Breast epithelium (tissue), 4 donors: Measurements from ENCODE around the gene C1R. TPM values are rescaled to one million over a fixed set of nuclear protein-coding genes. Genes with fewer than 3 reads are reported as not detected.

Source experiments
- DNase-seq, 2 donors: peaks; one replicate each; pipeline ENCODE4 v3.0.0-alpha.2; 2019; ENCODE audit warnings: low spot score in 2 of 2
- H3K27ac ChIP-seq, 2 donors: fragments of 200-600 bp; sonication (generic) in 1 of 2; one replicate each; pipeline ENCODE4 v1.5.1; 2016 to 2019; ENCODE audit warnings: mild to moderate bottlenecking in 1 of 2
- H3K27me3 ChIP-seq, 2 donors: fragments of 200-600 bp; sonication (generic) in 1 of 2; one replicate each; pipeline versions ENCODE4 v1.5.1 to v1.6.0; 2017 to 2019; ENCODE audit warnings: control low read depth in 1 of 2, mild to moderate bottlenecking in 1 of 2
- H3K36me3 ChIP-seq: fragments of 200-600 bp; one replicate; pipeline ENCODE4 v1.5.1; 2019
- H3K4me1 ChIP-seq, 2 donors: fragments of 200-600 bp; sonication (generic); one replicate each; pipeline ENCODE4 v1.5.1; 2016 to 2019; ENCODE audit warnings: control low read depth in 1 of 2
- H3K4me3 ChIP-seq, 3 donors: fragments of 200-600 bp; sonication (generic); 1 replicate in 2 of 3; 2 replicates in 1 of 3; pipeline ENCODE4 v1.5.1; 2016 to 2019; ENCODE audit warnings: mild to moderate bottlenecking in 3 of 3, moderate library complexity in 2 of 3
- H3K9me3 ChIP-seq, 2 donors: fragments of 200-600 bp; sonication (generic) in 1 of 2; one replicate each; pipeline ENCODE4 v1.5.1; 2016 to 2019; ENCODE audit warnings: control low read depth in 1 of 2
- POLR2A ChIP-seq: fragments of 450-650 bp; IDR thresholded peaks from one replicate; pipeline ENCODE4 v1.6.1; 2016; ENCODE audit warnings: antibody characterized with exemption, mild to moderate bottlenecking, moderate library complexity
- POLR2AphosphoS5 ChIP-seq, 3 donors: sonication (generic); formaldehyde crosslinking; IDR thresholded peaks; one replicate each; pipeline ENCODE4 v1.6.1; 2017; ENCODE audit warnings: antibody characterized with exemption in 3 of 3
- intact Hi-C: fragments of 100-400 bp; cut with DNase I; formaldehyde crosslinking; loops from one replicate; pipeline ENCODE4 v1.15.1; 2023; ENCODE audit warnings: low total_unique reads
- total RNA-seq, 3 donors: library from RNA; depleted of rRNA; stranded (reverse); fragments of >200 nt; gene quantifications; one replicate each; pipeline ENCODE4 v1.1.0, GENCODE V29; 2016
- TF ChIP-seq, protein P1 (sequence below), 3 donors: fragments of 450-650 bp; IDR thresholded peaks; one replicate each; pipeline ENCODE4 v1.5.1; 2016 to 2017; ENCODE audit warnings: antibody characterized with exemption in 3 of 3, mild to moderate bottlenecking in 3 of 3, moderate library complexity in 3 of 3

C1R gene
- total RNA-seq, 3 donors from 2014 or later, result 302 to 773 (median 582) TPM

DNA sequence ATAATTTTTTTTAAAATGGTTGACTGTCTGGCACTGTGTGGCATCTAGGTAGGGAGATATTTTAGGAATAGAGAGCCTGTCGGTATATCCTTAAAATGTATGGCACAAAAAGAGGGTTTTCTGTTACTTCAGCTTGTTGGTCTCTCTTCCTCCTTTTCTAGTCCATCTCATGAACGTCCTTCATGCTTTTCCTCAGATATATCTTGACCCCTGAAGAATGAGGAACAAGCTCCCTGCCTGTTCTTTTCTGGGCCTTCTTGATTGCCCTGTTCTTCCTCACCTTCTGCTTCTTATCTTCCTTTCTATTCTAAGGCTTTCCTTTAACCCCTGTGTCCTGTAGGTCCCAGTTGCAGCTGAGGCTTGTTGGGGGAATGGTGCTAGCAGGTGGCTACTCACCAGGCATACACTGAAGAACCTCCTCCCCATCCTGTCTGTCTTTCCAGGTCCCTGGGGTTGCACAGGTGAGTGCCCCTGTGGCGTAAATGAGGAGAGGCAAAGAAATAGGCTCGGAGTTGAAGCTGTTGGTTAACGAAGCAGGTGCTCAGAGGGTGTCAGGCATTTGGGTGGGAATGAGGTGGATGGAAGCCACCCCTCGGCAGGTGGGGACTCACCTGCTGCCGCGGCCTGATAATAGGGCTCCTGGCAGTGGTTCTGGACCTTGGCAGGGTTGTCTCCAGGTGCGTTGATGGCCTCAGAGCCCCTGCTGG, 7.2 kb upstream of the C1R start:
- H3K27ac ChIP-seq, result no peak overlapping the region
- no peaks in the 10 kb centered on the region for H3K9me3 ChIP-seq
- H3K4me3 ChIP-seq, result no peak overlapping the region
- H3K4me1 ChIP-seq, result no peaks in the 10 kb centered on the region
- TF ChIP-seq, protein P1, sequence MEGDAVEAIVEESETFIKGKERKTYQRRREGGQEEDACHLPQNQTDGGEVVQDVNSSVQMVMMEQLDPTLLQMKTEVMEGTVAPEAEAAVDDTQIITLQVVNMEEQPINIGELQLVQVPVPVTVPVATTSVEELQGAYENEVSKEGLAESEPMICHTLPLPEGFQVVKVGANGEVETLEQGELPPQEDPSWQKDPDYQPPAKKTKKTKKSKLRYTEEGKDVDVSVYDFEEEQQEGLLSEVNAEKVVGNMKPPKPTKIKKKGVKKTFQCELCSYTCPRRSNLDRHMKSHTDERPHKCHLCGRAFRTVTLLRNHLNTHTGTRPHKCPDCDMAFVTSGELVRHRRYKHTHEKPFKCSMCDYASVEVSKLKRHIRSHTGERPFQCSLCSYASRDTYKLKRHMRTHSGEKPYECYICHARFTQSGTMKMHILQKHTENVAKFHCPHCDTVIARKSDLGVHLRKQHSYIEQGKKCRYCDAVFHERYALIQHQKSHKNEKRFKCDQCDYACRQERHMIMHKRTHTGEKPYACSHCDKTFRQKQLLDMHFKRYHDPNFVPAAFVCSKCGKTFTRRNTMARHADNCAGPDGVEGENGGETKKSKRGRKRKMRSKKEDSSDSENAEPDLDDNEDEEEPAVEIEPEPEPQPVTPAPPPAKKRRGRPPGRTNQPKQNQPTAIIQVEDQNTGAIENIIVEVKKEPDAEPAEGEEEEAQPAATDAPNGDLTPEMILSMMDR (IDR thresholded peaks at IDR 0.05), result no peak
- TF ChIP-seq POLR2A, result no peak
- TF ChIP-seq POLR2AphosphoS5 (IDR thresholded peaks at IDR 0.05), result no peak
- H3K36me3 ChIP-seq, result no peaks in the 10 kb centered on the region
- H3K27me3 ChIP-seq, result no peaks in the 10 kb centered on the region
- intact Hi-C loops, result no loop called here
- DNase-seq, result no peak

DNA sequence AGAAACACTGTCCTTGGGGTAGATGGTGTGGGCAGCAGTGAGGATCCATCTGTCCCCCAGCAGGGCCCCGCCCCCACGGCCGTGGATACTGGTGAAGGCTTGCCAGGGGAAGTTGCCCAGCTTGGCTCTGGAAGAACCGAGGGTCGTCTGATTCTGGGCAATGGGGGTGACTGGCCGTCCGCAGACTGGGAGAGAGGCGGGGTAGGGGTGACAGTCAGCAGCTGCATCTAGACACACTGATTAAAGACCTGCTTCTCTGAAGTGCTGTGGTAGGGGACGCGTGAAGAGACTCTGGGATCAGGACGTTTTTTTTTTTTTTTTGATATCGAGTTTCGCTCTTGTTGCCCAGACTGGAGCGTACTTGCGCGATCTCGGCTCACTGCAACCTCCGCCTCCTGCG, 4.7 kb upstream of the C1R start:
- no peaks in the 10 kb centered on the region for H3K9me3 ChIP-seq
- DNase-seq, result no peak
- H3K4me1 ChIP-seq, result peaks cover 0 to 8% of the 10 kb centered on the region in 2 donors
- TF ChIP-seq POLR2AphosphoS5 (IDR thresholded peaks at IDR 0.05) (no peak), POLR2A (no peak)
- TF ChIP-seq, protein P1 (IDR thresholded peaks at IDR 0.05), result no peak
- no peak overlapping the region for H3K4me3 ChIP-seq
- intact Hi-C loops, result no loop called here
- peak overlapping the region in 1 of 2 donors; percentile 13 for H3K27ac ChIP-seq
- H3K27me3 ChIP-seq, result no peaks in the 10 kb centered on the region
- H3K36me3 ChIP-seq, result no peaks in the 10 kb centered on the region

DNA sequence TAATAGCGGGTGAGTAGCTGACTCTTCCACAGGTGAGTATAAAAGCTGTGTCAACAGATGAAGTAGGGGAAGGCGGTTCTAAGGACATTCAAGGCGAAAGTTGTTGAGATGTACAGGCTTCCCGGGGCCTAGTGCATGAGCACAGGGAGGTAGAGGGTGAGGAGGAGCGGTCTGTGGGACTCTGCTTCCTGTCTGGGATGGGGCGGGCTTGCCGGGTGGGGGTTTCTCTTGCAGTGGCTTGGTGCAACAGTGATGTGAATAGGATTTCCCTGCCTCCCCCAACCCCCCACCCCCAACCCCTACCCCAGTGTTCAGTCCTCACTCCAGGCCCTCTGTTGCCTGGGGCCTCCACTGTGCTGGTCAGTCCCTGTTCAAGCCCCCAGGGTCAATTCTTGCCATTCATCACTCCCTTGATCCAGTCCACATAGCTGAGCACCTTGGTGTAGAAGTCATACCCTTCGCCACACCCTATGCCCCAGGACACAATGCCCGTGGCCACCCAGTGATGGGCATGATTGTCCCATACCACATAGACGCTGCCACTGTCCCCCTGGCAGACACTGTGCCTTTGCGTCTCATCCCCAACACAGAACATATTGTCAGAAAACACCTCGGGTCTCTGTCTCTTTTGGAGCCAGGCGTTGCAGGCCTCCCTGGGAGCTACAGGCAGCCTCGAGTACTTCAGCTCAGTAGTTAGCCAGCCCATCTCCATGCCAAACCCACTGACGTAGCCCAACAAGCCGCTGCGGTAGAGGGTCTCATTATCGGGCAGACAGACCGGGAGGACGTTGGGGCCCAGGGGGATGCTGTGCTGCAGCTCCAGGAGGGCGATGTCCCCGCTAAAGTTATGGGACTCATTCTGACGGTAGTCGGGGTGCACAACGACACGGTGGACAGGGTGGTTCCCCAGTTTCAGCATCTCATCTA, 4.0 kb upstream of the C1R start:
- no peak overlapping the region for H3K4me3 ChIP-seq
- H3K9me3 ChIP-seq, result no peaks in the 10 kb centered on the region
- H3K27ac ChIP-seq, result peak overlapping the region in 1 of 2 donors; percentile 13
- peaks cover 0 to 8% of the 10 kb centered on the region in 2 donors for H3K4me1 ChIP-seq
- H3K36me3 ChIP-seq, result no peaks in the 10 kb centered on the region
- DNase-seq, result no peak
- TF ChIP-seq, protein P1 (IDR thresholded peaks at IDR 0.05), result no peak
- no peak for TF ChIP-seq POLR2AphosphoS5 (IDR thresholded peaks at IDR 0.05)
- no peak for TF ChIP-seq POLR2A
- no peaks in the 10 kb centered on the region for H3K27me3 ChIP-seq
- intact Hi-C loops, result no loop called here

DNA sequence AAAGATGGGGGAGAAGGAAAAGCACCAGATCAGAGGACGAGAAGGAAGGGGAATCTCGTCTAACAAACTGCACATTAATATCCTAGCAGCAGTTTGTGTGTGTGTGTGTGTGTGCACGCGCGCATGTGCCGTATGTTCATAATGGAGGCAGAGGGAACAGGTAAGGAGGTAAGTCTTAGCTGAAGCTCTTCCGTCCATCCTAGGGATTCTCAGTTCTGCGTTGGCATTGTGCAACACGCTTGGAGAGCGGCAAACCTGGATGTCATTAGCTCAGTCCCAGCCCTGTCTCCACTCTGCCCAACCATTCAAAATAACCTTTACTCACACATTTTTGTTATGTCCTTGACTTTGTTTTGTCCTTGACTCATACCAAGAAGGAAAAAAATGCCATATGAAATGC, 1.6 kb upstream of the C1R start:
- Histone ChIP-seq H3K27me3 (no peaks in the 10 kb centered on the region), H3K4me3 (peak overlapping the region in 1 of 3 donors; percentile 34), H3K4me1 (peaks cover 2 to 8% of the 10 kb centered on the region in 2 donors), H3K36me3 (no peaks in the 10 kb centered on the region), H3K27ac (peak overlapping the region; percentile 23 to 98), H3K9me3 (no peaks in the 10 kb centered on the region)
- intact Hi-C loops, result no loop called here
- TF ChIP-seq POLR2AphosphoS5 (IDR thresholded peaks at IDR 0.05) (peak in 2 of 3 donors; percentile 58 to 66), POLR2A (no peak)
- TF ChIP-seq, protein P1 (IDR thresholded peaks at IDR 0.05), result no peak
- DNase-seq, result no peak

DNA sequence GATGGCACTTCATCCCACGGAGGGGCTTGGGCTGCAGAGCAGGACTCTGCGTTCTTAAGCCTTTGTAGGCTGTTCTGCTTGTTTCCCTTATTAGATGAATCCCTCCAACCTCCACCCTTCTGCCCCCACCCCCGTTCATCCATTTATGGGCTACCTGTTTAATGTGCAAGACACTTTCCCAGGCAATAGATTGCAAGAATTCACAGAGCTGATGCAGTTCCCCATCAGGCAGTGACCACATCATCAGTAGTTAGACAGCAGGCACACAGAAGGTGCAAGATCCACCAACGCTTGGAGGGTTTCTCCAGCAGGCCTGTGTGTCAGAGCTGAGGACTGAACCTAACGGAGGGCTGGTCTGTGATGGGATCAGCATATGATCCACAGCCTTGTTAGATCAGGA, 1.2 kb upstream of the C1R start:
- intact Hi-C loops, result no loop called here
- DNase-seq, result no peak

More for the DNA sequence above, 1.2 kb upstream of the C1R start:
- H3K27me3 ChIP-seq, result no peaks in the 10 kb centered on the region
- no peaks in the 10 kb centered on the region for H3K9me3 ChIP-seq
- H3K27ac ChIP-seq, result peak overlapping the region; percentile 88 to 98
- no peaks in the 10 kb centered on the region for H3K36me3 ChIP-seq
- H3K4me1 ChIP-seq, result peaks cover 2 to 8% of the 10 kb centered on the region in 2 donors
- peak overlapping the region in 1 of 3 donors; percentile 34 for H3K4me3 ChIP-seq
- TF ChIP-seq POLR2A (no peak), POLR2AphosphoS5 (IDR thresholded peaks at IDR 0.05) (no peak)
- TF ChIP-seq, protein P1 (IDR thresholded peaks at IDR 0.05), result no peak
